ENCODE measurements around the gene MGP.

Gene MGP

GRCh38 chr12:14927267-14927666 is 41.6 kb upstream of the MGP start:
- H3K4me3 ChIP-seq (ENCODE audit: low read depth, low read length) = no peak overlapping the region
- ChIA-PET CTCF (interaction anchor here (0.7 to 1.0 kb wide), 2 partner anchors 9 to 46 kb away, joined by 3 read pairs; no protein-coding TSS in a partner anchor), POLR2A (no interaction called here)
- no peak for TF ChIP-seq HOXC10 (CRISPR knock-in tag; IDR thresholded peaks at IDR 0.05)
- TF ChIP-seq ZNF624 (tag by site-specific recombination; IDR thresholded peaks at IDR 0.05) = no peak
- TF ChIP-seq PRDM10 (tag by site-specific recombination; IDR thresholded peaks at IDR 0.05) = no peak
- no peak for TF ChIP-seq ZFP41 (tag by site-specific recombination; IDR thresholded peaks at IDR 0.05; ENCODE audit: borderline replicate concordance)
- no peak for TF ChIP-seq ZNF580 (tag by site-specific recombination; IDR thresholded peaks at IDR 0.05)
- no peak for TF ChIP-seq ZNF335 (tag by site-specific recombination; conservative IDR thresholded peaks at IDR 0.05)
- TF ChIP-seq GLI4 (tag by site-specific recombination; IDR thresholded peaks at IDR 0.05) = no peak
- no peak for TF ChIP-seq PRDM6 (tag by site-specific recombination; IDR thresholded peaks at IDR 0.05)
- TF ChIP-seq ZNF473 (tag by site-specific recombination; IDR thresholded peaks at IDR 0.05) = no peak
- no peak for TF ChIP-seq TCF7L2 (IDR thresholded peaks at IDR 0.05; ENCODE audit: borderline replicate concordance, low read depth, low read length)
- no peak for TF ChIP-seq ZNF266 (tag by site-specific recombination; IDR thresholded peaks at IDR 0.05; ENCODE audit: low read depth)
- TF ChIP-seq ZNF837 (tag by site-specific recombination; IDR thresholded peaks at IDR 0.05) = no peak
- TF ChIP-seq ZNF155 (tag by site-specific recombination; IDR thresholded peaks at IDR 0.05) = no peak
- no peak for TF ChIP-seq ZNF114 (tag by site-specific recombination; IDR thresholded peaks at IDR 0.05)
- no peaks in the 10 kb centered on the region for H3K4me1 ChIP-seq (ENCODE audit: control insufficient read depth, insufficient read depth, low read length)
- H3K9me3 ChIP-seq (ENCODE audit: control insufficient read depth, insufficient read depth, low read depth, low read length) = no peaks in the 10 kb centered on the region
- H3K36me3 ChIP-seq (ENCODE audit: control insufficient read depth in 2 of 2, insufficient read depth in 1 of 2, low read length in 2 of 2) = no peaks in the 10 kb centered on the region
- H3K27ac ChIP-seq (ENCODE audit: extremely low read depth, low read depth, low read length) = no peak overlapping the region

GRCh38 chr12:14924541-14924940 is 38.9 kb upstream of the MGP start:
- Histone ChIP-seq H3K4me3 (ENCODE audit: low read depth, low read length) (no peak overlapping the region), H3K9me3 (ENCODE audit: control insufficient read depth, insufficient read depth, low read depth, low read length) (no peaks in the 10 kb centered on the region), H3K4me1 (ENCODE audit: control insufficient read depth, insufficient read depth, low read length) (no peaks in the 10 kb centered on the region), H3K27ac (ENCODE audit: extremely low read depth, low read depth, low read length) (no peak overlapping the region), H3K36me3 (ENCODE audit: control insufficient read depth in 2 of 2, insufficient read depth in 1 of 2, low read length in 2 of 2) (no peaks in the 10 kb centered on the region)
- ChIA-PET POLR2A (no interaction called here), CTCF (no interaction called here)
- TF ChIP-seq ZNF416 (tag by site-specific recombination; IDR thresholded peaks at IDR 0.05) = no peak
- no peak for TF ChIP-seq GFI1B (tag by site-specific recombination; IDR thresholded peaks at IDR 0.05)
- no peak for TF ChIP-seq ZNF514 (tag by site-specific recombination; IDR thresholded peaks at IDR 0.05)

GRCh38 chr12:14923944-14924343 is 38.3 kb upstream of the MGP start:
- Histone ChIP-seq H3K4me1 (ENCODE audit: control insufficient read depth, insufficient read depth, low read length) (no peaks in the 10 kb centered on the region), H3K36me3 (ENCODE audit: control insufficient read depth in 2 of 2, insufficient read depth in 1 of 2, low read length in 2 of 2) (no peaks in the 10 kb centered on the region), H3K4me3 (ENCODE audit: low read depth, low read length) (no peak overlapping the region), H3K9me3 (ENCODE audit: control insufficient read depth, insufficient read depth, low read depth, low read length) (no peaks in the 10 kb centered on the region), H3K27ac (ENCODE audit: extremely low read depth, low read depth, low read length) (no peak overlapping the region)
- POLR2A ChIA-PET = no interaction called here
- CTCF ChIA-PET = no interaction called here
- no peak for TF ChIP-seq ZNF561 (tag by site-specific recombination; IDR thresholded peaks at IDR 0.05; ENCODE audit: borderline replicate concordance)
- TF ChIP-seq ZNF266 (tag by site-specific recombination; IDR thresholded peaks at IDR 0.05; ENCODE audit: low read depth) = no peak
- no peak for TF ChIP-seq ZSCAN16 (tag by site-specific recombination; IDR thresholded peaks at IDR 0.05)
- TF ChIP-seq ELK4 (IDR thresholded peaks at IDR 0.05; ENCODE audit: borderline replicate concordance, low read depth, low read length) = no peak
- no peak for TF ChIP-seq ZNF777 (tag by site-specific recombination; IDR thresholded peaks at IDR 0.05; ENCODE audit: borderline replicate concordance)
- TF ChIP-seq ZFP3 (tag by site-specific recombination; IDR thresholded peaks at IDR 0.05; ENCODE audit: low read depth) = no peak
- no peak for TF ChIP-seq ZNF112 (tag by site-specific recombination; IDR thresholded peaks at IDR 0.05)
- no peak for TF ChIP-seq ZNF660 (tag by site-specific recombination; IDR thresholded peaks at IDR 0.05)
- TF ChIP-seq ZNF398 (tag by site-specific recombination; IDR thresholded peaks at IDR 0.05) = no peak
- TF ChIP-seq ZNF521 (tag by site-specific recombination; IDR thresholded peaks at IDR 0.05) = no peak
